Vagina (tissue), 2 donors: Measurements from ENCODE around the gene ASB8. TPM values are rescaled to one million over a fixed set of nuclear protein-coding genes. Genes with fewer than 3 reads are reported as not detected.

Experiments
- DNase-seq, 2 donors: peaks; one replicate each; pipeline ENCODE4 v3.0.0-alpha.2; 2017; ENCODE audit errors: extremely low spot score in 2 of 2
- H3K27ac ChIP-seq: fragments of 200-600 bp; sonication (generic); one replicate; pipeline ENCODE4 v1.5.1; 2019
- H3K27me3 ChIP-seq: fragments of 200-600 bp; sonication (generic); one replicate; pipeline ENCODE4 v1.5.1; 2019
- H3K36me3 ChIP-seq, 2 donors: fragments of 200-600 bp; sonication (generic); one replicate each; pipeline ENCODE4 v1.5.1; 2017 to 2019
- H3K4me1 ChIP-seq: fragments of 200-600 bp; sonication (generic); one replicate; pipeline ENCODE4 v1.5.1; 2019
- H3K4me3 ChIP-seq, 2 donors: fragments of 200-600 bp; sonication (generic); 1 replicate in 1 of 2; 2 replicates in 1 of 2; pipeline ENCODE4 v1.5.1; 2016 to 2019
- H3K9me3 ChIP-seq: fragments of 200-600 bp; sonication (generic); one replicate; pipeline ENCODE4 v1.5.1; 2019
- POLR2A ChIP-seq, 2 donors: fragments of 450-650 bp; IDR thresholded peaks; one replicate each; pipeline ENCODE4 v1.6.1; 2017; ENCODE audit warnings: antibody characterized with exemption in 2 of 2, mild to moderate bottlenecking in 2 of 2, moderate library complexity in 2 of 2
- POLR2AphosphoS5 ChIP-seq, 2 donors: sonication (generic); formaldehyde crosslinking; IDR thresholded peaks; one replicate each; pipeline ENCODE4 v1.9.0; 2017; ENCODE audit warnings: antibody characterized with exemption in 2 of 2, mild to moderate bottlenecking in 2 of 2, low read depth in 1 of 2; ENCODE audit not compliant: insufficient read depth in 1 of 2
- intact Hi-C: fragments of 100-400 bp; cut with DNase I; formaldehyde crosslinking; loops from one replicate; pipeline ENCODE4 v1.15.1; 2023
- microRNA-seq: library from miRNA; unstranded; fragments of <30 nt; microRNA quantifications from one replicate; pipeline ENCODE4, GENCODE V29; 2017; ENCODE audit warnings: borderline number of aligned reads, borderline replicate concordance
- small RNA-seq: library from RNA; depleted of rRNA; stranded (forward); fragments of <200 nt; gene quantifications from one replicate; pipeline ENCODE3, GENCODE V24; 2016
- total RNA-seq: library from RNA; depleted of rRNA; stranded (reverse); fragments of >200 nt; gene quantifications from one replicate; pipeline ENCODE4 v1.2.3, GENCODE V29; 2016
- TF ChIP-seq, protein P1 (sequence below), 3 experiments: fragments of 450-650 bp in 2 of 3; fragments of 200-600 bp in 1 of 3; sonication (generic) in 1 of 3; IDR thresholded peaks; one replicate each; pipeline ENCODE4 v1.5.1; 2017 to 2019; ENCODE audit warnings: antibody characterized with exemption in 3 of 3, mild to moderate bottlenecking in 2 of 3, moderate library complexity in 2 of 3

The ASB8 gene
- total RNA-seq, 1 donor from 2014 or later: 16.9 TPM

DNA sequence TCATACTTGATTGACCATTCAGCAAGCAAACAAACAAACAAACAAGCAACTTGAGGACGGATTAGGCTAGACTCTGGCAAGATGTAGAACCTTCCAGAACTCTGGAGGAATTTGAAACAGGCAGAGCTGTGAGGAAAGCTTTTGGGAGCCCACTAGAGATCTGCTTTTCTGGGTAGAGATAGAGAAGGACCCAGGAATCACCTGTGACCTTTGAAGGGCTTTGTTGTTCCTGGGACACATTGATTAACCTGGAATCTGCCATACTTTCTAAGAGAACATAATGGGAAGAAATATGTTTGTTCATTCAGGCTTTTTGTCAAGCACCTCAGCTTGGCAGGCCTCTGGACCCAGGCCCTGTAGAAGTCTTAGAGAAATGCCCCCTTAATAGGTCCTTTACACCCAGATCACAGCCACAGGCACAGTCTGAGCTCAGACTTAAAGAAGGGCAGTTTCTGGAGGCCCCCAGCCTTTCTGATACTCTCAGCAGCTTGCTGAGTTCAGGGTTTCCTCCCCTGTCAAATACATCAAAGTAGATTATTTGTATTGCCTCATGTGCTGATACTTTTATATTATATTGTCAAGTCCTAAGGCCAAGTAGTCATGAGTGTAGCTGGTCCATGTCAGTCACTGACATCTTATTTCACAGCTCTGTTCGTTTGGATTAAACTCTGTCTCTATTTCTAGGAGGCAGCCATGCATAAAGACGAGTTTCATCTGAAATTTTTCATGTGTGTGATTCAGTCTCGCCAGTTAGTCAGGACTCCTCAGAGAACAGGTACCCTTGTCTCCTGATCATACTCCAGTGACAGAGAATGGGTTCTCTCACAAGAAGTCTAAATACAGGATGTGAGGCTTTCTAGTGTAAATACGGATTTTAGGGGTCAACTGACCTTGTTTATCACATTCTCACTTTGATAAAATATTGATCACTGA, 50.4 kb downstream of the ASB8 start:
- H3K27me3 ChIP-seq: no peaks in the 10 kb centered on the region
- peaks cover 26% of the 10 kb centered on the region for H3K4me1 ChIP-seq
- peak overlapping the region; percentile 82 to 95 for H3K4me3 ChIP-seq
- intact Hi-C loops: loop anchor here (5.0 kb wide), 1 partner anchor 50 kb away; the partner anchor contains the start of gene ASB8
- no peaks in the 10 kb centered on the region for H3K9me3 ChIP-seq
- DNase-seq: no peak
- TF ChIP-seq, protein P1, sequence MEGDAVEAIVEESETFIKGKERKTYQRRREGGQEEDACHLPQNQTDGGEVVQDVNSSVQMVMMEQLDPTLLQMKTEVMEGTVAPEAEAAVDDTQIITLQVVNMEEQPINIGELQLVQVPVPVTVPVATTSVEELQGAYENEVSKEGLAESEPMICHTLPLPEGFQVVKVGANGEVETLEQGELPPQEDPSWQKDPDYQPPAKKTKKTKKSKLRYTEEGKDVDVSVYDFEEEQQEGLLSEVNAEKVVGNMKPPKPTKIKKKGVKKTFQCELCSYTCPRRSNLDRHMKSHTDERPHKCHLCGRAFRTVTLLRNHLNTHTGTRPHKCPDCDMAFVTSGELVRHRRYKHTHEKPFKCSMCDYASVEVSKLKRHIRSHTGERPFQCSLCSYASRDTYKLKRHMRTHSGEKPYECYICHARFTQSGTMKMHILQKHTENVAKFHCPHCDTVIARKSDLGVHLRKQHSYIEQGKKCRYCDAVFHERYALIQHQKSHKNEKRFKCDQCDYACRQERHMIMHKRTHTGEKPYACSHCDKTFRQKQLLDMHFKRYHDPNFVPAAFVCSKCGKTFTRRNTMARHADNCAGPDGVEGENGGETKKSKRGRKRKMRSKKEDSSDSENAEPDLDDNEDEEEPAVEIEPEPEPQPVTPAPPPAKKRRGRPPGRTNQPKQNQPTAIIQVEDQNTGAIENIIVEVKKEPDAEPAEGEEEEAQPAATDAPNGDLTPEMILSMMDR (IDR thresholded peaks at IDR 0.05): no peak
- no peaks in the 10 kb centered on the region for H3K36me3 ChIP-seq
- peak overlapping the region; percentile 91 for H3K27ac ChIP-seq

DNA sequence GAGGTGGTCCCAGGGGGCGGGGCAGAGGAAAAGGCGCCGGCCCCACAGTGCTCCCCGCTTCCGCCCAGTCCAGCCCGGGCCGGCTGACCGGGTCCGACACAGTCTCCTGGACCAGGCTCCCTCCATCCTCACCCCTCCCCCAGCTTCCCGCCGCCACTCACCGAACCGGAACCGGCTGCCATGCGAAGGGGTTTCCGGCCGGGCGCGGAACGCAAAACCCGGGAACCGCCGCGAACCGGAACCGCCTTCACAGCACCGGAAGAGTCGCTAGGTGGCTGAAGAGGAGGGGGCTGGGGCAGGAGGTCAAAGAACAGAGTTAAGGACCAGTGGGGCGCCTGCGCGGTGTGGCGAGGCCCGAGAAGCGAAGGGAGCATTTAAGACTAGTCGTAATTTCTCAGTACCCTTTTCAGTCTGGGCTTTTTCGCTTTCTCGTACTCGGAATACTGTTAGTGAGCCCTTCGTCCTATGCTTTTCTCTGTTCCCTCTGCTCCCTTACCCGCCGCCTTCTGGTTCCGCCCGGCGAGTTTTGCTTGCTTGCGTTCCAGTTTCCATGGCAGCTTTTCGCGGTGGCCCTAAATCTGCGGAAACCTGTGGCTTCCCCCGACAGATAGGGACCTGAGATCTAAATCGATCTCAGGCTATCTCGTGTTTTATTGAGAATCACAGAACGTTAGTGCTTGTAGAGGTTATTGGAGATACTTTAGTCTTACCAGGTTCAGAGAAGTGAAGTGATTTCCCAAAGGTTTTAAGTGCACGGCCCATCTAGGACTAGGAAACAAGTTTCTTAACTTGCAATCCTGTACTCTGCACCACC, 51.2 kb downstream of the ASB8 start, which contains the start of gene SENP1:
Gene SENP1, minus strand, starts transcription at position 213 of the 814 bp plus-strand sequence. CDS start 4,607 bp downstream, outside the sequence.
- no peak for TF ChIP-seq POLR2A (IDR thresholded peaks at IDR 0.05)
- TF ChIP-seq, protein P1 (IDR thresholded peaks at IDR 0.05): peak; percentile 7 to 38 (median 31)
- peak; percentile 82 to 84 for TF ChIP-seq POLR2AphosphoS5 (IDR thresholded peaks at IDR 0.05; ENCODE audit: insufficient read depth in 1 of 2, low read depth in 1 of 2)
- H3K27me3 ChIP-seq: no peaks in the 10 kb centered on the region
- intact Hi-C loops: loop anchor here (5.0 kb wide), 1 partner anchor 51 kb away; the partner anchor contains the start of gene ASB8

DNA sequence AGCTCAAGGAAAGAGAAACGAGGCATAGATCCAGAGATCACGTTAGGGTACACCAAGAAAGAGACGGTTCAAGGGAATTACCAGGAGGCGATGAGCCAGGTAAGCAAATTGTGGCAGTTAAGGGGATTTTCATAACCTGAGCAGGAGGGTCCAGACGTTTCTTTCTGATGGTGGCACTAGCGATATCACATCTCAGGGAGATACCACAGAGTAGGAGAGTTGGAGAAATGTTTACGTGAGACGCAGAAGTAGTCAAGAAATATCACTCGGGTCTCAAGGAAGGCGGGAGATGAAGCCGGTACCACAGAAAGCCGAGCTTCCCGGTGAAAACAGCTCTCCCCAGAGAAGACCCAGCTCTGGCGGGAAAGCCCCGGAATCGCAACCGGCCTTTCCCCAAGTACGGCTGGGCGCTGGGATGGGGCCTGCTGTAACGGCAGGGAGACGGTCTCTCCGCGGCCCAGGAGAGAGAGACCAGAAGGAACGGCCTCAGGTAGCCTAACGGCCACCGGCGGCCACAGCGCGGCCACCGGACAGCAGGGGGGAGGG, 51.9 kb downstream of the ASB8 start:
- Histone ChIP-seq H3K27me3 (no peaks in the 10 kb centered on the region), H3K4me3 (peak overlapping the region; percentile 82 to 95), H3K27ac (peak overlapping the region; percentile 91), H3K4me1 (peaks cover 26% of the 10 kb centered on the region), H3K36me3 (no peaks in the 10 kb centered on the region), H3K9me3 (no peaks in the 10 kb centered on the region)
- DNase-seq: no peak
- no peak for TF ChIP-seq POLR2A (IDR thresholded peaks at IDR 0.05)
- TF ChIP-seq, protein P1 (IDR thresholded peaks at IDR 0.05): no peak
- no peak for TF ChIP-seq POLR2AphosphoS5 (IDR thresholded peaks at IDR 0.05; ENCODE audit: insufficient read depth in 1 of 2, low read depth in 1 of 2)
- intact Hi-C loops: loop anchor here (5.0 kb wide), 1 partner anchor 52 kb away; the partner anchor contains the start of gene ASB8

More for the DNA sequence above, 51.2 kb downstream of the ASB8 start, which contains the start of gene SENP1:
- peak within 1 kb of the TSS; percentile 91 for H3K27ac ChIP-seq
- peak within 1 kb of the TSS; percentile 82 to 95 for H3K4me3 ChIP-seq
- peaks cover 26% of the 10 kb centered on the region for H3K4me1 ChIP-seq
- H3K9me3 ChIP-seq: no peaks in the 10 kb centered on the region
- peak in 1 of 2 donors; percentile 90 for DNase-seq
- H3K36me3 ChIP-seq: no peaks in the 10 kb centered on the region

DNA sequence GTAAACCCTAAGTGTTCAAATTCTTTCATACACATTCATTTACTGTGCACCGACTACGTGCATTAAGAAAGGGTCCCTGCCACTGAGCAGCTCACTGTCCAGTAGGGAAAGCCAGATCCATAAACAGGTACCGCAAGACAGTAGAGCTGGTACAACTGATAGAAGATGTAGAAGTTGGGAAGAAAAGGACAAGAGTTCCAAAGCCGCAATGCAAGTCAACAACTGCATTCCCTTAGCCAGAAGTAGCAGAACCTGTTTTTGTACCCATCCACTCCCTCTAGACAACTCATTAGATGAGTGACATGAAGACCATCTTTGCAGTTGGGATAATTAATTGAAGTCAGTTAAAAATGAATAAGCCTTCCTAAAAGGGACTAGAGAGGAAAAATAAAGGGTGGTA, 52.8 kb downstream of the ASB8 start:
- DNase-seq: no peak
- H3K9me3 ChIP-seq: no peaks in the 10 kb centered on the region
- peaks cover 26% of the 10 kb centered on the region for H3K4me1 ChIP-seq
- peak overlapping the region; percentile 82 to 95 for H3K4me3 ChIP-seq
- intact Hi-C loops: no loop called here
- TF ChIP-seq, protein P1 (IDR thresholded peaks at IDR 0.05): no peak
- TF ChIP-seq POLR2AphosphoS5 (IDR thresholded peaks at IDR 0.05; ENCODE audit: insufficient read depth in 1 of 2, low read depth in 1 of 2): no peak
- no peaks in the 10 kb centered on the region for H3K36me3 ChIP-seq
- H3K27ac ChIP-seq: peak overlapping the region; percentile 91
- H3K27me3 ChIP-seq: no peaks in the 10 kb centered on the region

Small RNAs within 50 kb of the gene (microRNA-seq; reads per million reads assigned to microRNA genes)
- gene MIR6505: 1.4 reads per million

Small RNAs within 50 kb of the gene (small RNA-seq; reads per million reads assigned to genes)
- gene MIR6505: not detected

Other genes with a start within 250 kb of the ASB8 start
- 25.3 TPM for gene TMEM106C, start 193.9 kb downstream of the ASB8 start, total RNA-seq
- not detected for gene COL2A1, start 153.0 kb downstream of the ASB8 start, total RNA-seq
- 21.4 TPM for gene SENP1, start 51.4 kb downstream of the ASB8 start, total RNA-seq
- 29.0 TPM for gene PFKM, start 38.2 kb downstream of the ASB8 start, total RNA-seq
- 1.2 TPM for gene CCDC184, start 26.1 kb upstream of the ASB8 start, total RNA-seq
- gene OR10AD1, start 45.8 kb upstream of the ASB8 start, total RNA-seq: not detected
- gene ZNF641, start 193.4 kb upstream of the ASB8 start, total RNA-seq: 15.5 TPM